NCI-H2107 treated with DMSO at 0.1 percent for 48 hours (cell line): Measurements from ENCODE around the gene ANGPTL2.
"Not testable (repeated sequence)": the region's sequence is repeated elsewhere in the genome, so short reads cannot be mapped to it uniquely, and the experiment has no call there.

Experiments
- DNase-seq: peaks from one replicate; lab custom pipeline; 2025; ENCODE audit not compliant: unreplicated experiment; lab: John Stamatoyannopoulos, UW

Gene ANGPTL2

DNA sequence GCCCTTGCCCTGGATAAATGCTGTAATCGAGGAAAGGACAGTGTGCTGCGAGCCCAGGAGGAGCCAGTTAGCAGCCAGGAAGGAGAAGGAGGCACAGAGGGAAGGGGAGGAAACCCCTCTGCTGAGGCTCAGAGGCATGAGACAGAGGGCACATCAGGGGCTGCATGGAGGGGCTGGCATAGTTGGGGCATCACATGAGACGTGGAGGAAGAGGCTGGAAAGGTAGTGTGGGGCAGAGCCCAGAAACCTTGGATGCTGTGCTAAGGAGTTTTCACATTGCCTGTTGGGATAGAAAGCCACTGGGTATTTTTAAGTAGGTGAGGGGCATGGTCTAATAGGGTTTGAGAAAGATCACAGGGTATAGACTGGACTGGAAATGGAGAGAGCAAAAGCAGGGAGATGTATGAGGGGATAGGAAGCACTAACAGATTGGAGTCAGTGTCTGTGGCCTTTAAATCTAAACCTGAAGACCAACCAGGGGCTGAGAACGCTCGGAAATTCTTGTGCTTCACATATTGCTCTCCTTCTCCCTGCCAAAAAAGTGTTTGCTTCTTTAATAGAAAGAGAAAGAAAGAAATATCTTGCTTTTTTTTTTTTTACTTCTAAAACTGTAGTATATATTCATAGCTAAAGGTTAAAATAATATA lies 33.0 kb upstream of the ANGPTL2 start:
- DNase-seq: no peak

DNA sequence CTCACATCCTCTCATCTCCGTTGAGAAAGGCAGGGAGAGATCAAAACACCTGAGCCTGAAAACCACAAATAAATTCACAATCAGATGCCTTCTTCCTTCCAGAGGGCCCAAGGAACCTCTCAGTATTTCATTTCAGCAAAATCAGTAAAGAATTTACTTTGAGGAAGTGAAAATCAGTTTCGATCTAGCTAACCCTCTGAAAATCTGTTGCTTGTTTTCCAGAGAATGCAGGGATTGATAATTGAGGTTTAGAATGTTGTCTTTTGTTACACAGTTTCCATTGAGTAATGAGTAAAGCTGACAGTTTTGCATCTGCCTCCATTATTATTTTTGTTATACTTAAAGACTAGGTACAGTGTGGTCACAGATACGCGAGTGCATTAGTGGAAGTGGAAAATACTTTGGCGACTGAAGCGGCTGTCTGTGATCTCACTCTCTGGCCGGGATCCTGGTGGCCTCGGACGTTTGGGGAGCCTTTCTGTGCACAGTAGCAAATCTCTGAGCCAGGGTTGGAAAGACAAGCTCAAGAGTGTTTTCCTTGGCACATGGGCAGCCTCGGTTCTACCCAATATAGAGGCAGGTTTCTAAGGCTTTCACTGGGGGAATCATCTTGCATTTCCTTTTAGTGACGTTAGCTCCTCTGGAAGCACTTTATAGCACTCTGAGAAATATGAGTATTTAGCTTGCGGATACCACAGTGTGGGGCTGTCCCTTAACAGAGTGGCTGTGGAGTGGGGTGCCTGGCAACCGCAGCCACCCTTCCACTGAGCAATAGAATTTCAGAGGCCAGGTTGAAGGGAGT lies 32.2 kb upstream of the ANGPTL2 start:
- peak; percentile 51 for DNase-seq

DNA sequence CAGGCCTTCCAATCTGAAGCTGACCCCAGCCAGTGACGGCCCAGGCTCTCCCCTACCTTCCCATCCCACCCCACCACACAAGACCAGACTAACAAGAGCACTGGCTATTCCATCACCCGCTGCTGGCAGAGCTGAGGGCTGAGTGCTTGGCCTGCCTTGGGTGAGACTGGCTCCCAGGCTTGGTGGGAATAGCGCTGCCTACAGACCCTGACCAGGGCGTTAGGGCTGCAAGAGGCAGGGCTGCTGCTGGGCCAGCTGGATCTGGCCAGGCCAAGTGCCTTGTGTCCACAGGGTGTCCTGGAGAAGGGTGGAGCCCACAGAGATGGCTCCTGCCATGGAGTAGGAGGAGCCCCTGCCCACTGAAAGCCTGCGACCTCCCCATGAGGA lies 31.6 kb upstream of the ANGPTL2 start:
- no peak for DNase-seq

DNA sequence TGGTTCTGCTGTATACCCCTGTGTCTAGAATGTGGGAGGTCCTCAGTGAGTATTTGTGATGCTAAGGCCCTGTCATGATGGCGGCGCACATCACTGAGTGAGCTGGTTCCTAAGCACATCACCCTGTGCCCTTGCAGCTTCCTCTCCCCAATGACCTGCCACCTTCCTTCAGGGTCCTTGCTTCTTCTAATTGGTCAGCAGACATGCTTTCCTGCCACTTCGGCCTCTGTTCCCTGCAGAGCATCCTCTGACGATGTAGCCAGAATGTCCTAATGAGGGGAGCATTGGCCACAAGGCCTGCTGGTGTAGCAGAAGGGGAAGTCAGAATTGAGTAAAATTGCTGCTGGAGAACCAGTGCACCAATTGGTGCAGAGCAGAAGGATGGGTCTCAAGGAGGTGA lies 31.1 kb upstream of the ANGPTL2 start:
- DNase-seq: no peak

DNA sequence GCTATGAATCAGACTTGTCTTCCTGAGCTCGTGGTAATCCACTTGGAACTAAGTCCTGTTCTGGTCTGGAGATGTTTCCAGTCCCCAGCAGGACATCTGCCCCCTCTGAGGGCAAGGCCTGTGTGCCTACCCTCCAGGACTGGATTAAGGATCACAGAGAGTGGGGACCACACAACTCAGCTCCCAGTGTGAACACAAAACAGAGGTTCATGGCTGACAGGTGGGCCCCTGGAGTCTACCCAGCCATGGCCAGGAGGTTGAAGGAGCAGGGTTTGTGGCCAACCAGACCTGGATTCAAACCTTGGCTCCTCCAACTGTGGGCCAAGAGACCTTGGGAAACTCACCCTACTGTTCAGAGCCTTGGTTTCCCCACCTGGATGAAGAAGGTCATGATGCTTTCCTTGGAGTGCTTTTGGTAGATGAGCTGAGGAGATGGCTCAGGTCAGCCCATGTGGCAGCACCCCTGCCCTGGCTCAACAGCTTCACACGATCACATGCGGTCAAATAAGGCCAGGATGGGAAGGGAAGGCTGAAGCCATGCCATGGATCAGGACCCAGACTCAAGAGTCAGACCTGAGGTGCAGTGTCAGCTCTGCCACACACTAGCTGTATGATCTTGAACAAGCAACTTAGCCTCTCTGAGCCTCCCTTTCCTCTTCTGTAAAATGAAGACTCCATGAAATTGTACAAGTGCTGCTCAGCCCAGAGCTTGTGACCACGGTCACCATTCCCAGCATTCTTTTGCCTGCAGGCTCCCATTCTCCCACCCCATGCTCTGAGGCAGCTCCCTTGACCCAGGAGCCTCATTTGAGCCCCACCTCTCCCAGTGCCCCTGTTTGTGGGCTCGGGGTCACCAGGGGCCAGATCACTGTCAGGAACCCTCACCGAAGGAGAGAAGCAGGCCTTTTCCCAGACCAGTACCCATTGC lies 27.3 kb upstream of the ANGPTL2 start:
- DNase-seq: no peak

DNA sequence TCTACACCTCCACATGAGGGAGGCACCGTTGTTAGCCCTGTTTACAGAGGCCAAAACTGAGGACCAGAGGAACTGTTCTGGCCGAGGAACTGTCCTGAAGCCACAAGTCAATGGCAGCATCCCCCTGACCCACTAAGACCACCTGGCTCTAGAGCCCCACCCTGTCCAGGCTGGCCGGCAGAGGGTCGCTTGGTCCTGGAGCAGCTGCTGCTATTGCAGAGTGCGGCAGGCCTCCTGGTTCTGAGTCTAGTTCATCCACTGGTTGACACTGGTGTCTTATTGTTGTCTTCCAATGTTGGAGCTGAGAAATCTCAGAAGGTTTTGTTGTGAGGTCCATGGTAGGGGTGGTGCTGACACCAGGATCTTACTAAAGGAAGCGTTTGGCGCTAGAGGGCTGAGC lies 26.6 kb upstream of the ANGPTL2 start:
- no peak for DNase-seq

DNA sequence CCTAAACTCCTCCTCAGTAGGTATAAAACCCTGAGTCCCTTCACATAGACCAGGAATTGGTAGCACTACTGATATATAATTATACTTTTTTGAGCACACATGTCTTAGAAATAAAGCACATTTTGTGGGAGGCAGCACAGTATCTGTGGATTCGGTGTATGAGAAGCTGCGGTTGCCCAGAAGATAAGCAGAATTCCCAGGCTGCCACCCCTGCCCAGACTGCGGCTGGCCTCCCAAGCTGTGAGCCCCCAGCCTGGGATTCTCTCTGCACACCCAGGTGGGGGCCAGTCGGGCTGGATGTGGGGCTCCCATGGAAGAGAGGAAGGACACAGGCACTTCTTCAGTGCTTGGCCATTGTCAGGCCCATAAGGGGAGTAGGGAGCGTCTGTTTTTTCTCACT lies 25.6 kb upstream of the ANGPTL2 start:
- DNase-seq: no peak

DNA sequence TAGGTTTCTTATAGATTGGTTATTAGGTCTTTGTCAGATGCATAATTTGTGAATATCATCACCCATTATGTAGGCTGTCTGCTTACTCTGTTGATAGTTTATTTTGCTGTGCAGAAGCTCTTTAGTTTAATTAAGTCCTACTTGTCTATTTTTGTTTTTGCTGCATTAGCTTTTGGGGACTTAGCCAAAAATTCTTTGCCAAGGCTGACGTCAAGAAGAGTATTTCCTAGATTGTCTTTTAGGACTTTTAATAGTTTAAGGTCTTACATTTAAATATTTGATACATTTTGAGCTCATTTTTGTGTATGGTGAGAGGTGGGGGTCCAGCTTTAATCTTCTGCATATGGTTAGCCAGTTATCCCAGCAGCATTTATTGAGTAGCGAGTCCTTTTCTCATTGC lies 24.8 kb upstream of the ANGPTL2 start:
- no peak for DNase-seq

DNA sequence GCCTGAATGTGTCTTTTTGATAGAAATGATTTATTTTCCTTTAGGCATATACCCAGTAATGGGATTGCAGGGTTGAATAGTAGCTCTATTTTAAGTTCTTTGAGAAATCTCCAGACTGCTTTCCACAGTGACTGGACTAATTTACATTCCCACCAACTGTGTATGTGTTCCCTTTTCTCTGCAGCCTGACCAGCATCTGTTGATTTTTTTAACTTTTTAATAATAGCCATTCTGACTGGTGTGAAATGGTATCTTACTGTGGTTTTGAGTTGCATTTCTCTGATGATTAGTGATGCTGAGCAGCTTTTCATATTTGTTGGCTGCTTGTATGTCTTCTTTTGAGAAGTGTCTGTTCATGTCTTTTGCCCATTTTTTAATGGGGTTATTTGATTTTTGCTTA lies 24.4 kb upstream of the ANGPTL2 start:
- DNase-seq: not testable (repeated sequence)

DNA sequence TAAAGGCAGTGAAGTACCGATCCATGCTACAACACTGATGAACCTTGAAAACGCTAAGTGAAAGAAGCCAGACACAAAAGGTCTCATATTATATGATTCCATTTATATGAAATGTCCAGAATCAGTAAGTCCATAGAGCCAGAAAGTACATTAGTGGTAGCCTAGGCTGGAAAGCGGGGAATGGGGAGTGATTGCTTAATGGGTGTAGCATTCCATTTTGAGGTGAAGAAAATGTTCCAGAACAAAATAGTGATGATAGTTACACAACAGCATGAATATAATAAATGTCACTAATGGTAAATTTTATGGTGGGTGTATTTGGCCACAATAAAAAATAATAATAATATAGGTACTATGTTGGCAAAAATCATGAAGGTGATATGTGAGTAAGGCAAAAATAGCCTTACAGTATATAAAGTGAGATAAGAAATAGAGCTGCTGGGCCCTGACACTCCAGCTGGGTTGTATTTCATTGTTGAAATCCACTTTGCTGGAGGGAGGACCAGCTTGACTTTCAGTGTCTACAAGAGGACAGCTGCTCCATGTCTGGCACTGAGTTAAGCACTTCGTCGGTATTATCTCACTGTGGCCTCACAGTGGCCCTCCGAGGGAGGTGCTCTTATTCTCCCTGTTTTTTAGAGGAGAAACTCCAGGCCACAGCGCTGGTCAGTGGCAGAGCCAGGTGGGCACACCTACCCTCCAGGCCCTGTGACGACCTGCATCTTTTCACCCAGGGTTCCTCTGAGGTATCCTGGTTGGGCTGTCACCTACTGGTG lies 22.4 kb upstream of the ANGPTL2 start:
- DNase-seq: no peak

DNA sequence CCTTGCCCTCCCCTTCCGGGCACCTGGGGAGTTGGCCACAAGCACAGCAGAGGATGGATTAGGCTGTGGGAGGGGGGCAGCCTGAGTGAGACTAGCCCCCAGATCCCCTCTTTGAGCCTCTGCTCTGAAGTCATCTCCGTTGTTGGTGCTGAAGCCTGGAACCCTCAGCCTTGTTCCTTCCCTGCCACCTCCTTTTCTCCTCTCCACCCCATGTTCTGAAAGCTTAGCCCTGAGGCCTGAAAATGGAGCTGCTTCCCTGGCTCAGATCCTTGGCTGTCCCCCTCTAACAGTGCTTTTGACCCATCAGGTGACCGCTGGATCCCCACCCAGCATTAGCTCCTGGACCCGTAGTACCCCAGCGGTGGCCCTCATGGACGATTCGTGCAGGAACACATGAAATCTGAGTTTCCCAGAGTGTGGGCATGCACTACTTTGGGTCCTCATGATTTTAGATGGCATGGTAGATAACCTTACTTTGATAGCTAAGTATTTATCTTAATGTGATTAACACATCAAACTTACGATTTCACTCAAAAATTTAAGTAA lies 21.6 kb upstream of the ANGPTL2 start:
- no peak for DNase-seq

DNA sequence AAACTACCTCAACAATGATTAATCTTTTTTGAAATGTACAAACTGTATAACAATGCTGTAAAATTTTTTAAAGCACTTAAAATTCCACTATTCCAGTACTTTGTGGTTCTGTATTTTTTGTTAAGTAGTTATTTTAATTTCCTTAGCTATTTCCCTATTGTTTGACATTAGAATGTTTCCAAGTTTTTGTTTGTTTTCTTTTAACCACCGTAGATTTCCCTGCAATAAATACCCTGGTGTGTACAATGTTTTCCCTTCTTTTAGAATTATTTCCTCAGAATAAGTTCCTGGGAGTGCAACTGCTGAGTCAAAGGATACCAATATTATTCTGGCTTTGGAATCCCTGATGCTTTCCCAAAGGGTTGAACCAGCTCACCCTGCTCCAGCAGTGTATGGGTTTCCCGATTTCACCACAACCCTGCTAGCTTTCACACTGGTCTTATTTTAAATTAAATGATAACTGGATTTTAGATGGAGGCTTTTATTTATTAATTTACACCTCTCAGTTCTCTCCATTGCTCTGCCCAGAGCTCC lies 20.6 kb upstream of the ANGPTL2 start:
- no peak for DNase-seq

DNA sequence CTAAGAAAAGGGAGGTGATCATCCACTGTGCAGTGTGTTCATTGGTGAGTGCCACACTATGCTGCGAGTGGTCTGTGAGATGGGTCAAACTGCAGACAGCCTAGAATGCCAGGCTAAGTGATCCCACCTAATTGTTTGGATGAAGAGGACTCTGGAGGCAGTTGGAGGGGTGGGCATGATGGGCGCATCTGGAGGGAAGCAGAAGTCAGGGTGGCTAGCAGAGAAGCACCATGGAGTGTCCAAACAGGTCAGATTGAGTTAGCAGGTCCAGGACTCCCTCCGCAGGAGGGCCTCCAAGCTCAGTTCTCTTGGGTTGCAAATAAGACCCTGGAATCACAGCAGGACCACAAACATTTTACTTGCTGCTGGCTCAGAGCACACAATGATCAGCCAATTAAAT lies 19.9 kb upstream of the ANGPTL2 start:
- no peak for DNase-seq

DNA sequence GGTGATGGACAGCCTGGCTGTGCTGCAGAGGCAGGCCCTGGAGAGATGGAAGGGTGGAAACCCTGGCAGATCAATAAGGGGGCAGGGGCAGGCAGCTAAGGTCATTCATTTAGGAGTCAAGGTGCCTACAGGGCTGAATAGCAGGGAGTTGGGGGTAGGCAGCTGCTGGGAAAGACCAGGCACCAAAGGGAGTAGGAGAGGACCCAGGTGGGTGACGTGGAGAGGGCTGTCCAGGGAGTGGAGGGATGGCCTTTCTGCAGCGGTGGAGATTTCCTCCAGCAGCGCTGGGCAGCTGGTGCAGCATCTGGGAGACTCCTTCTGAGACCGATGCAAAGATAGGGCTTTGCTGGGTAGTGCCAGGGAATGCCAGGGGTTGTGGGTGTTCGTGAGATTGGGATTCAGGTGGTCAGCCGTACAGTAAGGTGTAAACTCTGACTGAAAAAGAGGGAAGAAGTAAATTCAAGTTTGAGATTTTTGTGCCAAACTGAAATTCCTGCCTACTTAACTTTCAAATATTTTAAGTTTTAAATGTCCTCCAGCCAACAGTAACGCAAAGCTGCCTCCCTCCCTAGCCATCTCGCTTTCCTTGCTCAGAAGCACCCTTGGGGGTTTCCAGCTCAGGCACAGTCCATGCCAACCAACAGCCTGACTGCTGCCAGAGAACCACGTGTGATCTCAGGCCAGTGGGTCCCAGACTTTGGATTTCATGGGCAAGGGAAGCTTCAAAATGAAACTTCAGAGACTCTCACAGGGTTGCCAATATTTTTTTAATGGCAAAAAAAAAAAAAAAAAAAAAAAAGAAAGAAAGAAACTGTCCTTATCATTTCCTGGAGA lies 18.6 kb upstream of the ANGPTL2 start:
- DNase-seq: no peak

DNA sequence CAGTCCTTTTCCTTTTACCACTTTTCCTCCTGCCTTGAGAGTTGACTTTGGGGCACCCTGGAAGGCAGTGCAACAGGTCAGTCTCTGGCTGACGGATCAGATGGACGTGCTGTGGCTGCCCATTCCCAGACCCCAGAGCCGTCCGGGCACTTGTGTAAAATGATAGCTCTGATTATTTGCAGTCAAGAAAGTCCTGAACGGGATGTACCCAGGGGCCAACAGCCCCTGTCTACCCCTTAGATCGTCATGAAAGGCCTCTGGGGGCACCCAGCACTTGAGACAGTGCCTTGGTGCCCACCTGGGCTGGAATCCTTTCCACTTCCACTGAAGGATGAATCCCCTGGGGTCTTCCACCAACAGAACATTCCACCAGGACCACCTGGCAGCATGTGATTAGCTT lies 17.7 kb upstream of the ANGPTL2 start:
- DNase-seq: no peak

DNA sequence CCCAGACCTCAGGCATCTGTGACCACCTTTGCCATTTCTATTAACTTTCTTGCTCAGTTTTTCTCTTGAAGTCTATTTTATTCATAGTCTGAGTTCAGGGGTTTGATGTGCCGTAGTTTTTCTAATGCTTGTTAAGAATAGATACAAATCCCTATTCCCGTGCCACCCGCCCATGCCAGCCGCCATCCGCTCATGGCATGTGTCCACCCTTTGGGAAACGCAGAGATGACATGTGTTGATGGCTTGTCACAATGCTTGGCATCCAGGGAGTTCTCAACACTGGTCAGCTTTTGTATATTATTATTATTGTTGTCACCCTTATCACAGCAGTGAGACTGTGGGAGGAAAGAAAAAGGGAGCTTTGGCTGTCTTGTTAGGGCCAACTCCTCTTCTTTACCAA lies 17.3 kb upstream of the ANGPTL2 start:
- DNase-seq: no peak

DNA sequence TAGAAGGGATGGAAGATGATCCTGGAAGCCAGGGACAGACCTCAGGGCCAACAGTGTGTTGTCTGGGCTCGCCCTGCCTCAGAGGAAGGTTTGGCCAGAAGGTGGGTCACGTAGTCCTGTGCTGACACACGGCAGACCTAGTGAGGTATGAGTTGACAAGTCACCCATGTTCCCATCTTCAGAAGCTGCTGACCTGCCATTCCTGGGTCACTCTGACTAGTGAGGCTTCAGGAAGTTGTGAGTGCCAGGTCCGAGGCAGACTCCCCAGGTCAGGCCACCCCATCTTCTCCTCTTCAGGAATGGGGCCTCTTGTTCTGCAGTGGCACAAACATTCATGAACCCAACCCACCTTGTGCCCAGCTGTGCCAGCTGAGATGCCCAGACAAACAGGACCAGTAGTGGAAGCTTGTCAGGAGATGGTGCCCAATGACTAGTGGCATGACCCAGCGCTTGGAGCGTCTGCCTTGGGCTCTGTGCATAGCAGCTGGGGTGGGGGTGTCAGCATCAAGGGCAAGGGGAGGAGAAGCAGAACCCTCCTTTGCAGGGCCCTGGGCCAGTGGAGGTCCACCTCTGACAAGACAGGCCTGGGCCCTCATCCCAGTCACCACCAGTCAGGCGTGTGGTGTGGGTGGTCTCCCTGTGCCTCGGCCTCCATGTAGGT lies 16.8 kb upstream of the ANGPTL2 start:
- DNase-seq: no peak

DNA sequence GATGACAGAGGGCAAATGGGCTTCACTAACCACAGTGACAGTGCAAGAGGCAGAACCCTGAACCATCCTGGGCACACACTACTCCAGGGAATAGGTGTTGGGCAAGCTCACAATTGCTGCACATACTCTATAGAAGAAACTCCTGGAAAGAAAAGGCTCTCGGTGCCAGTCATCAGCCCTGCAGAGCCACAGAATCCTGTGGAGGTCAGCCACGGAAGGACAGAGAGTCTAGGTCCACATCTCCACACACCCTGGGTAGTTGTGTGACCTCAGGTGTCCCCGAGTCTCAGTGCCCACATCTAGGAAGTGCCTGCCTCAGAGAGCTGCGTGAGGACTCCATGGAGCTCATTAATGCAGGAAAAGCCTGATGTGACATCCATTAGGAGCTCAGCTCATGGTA lies 16.0 kb upstream of the ANGPTL2 start:
- DNase-seq: no peak
